HG03175 (cell line): Measurements from ENCODE around the gene GABRR2.
"Not testable (repeated sequence)": the region's sequence is repeated elsewhere in the genome, so short reads cannot be mapped to it uniquely, and the experiment has no call there.

Experiments
- ATAC-seq: cut with Tn5 transposase; IDR thresholded peaks from one replicate; pipeline ENCODE4 v1.9.1; 2021; ENCODE audit warnings: mild to moderate bottlenecking, moderate library complexity; ENCODE audit not compliant: unreplicated experiment

GABRR2 gene

DNA sequence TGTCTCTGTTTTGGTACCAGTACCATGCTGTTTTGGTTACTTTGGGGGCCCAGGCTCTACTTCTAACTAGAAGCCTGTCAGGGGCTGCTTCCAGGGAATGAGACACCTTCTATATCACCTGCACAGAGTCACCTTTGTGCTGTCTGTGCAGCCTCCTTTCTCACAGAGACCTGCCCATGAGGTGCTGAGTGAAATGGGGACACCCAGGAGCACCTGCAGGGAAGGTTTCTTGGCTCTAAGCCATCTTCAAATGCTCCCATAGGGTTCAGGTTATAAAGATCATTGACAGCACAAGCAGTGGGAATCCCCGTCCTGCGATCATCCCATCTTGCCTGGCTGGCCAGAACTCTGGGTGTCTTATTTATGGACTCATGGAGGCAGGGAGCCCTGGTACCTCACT, 19.1 kb downstream of the GABRR2 start:
- no peak for ATAC-seq

DNA sequence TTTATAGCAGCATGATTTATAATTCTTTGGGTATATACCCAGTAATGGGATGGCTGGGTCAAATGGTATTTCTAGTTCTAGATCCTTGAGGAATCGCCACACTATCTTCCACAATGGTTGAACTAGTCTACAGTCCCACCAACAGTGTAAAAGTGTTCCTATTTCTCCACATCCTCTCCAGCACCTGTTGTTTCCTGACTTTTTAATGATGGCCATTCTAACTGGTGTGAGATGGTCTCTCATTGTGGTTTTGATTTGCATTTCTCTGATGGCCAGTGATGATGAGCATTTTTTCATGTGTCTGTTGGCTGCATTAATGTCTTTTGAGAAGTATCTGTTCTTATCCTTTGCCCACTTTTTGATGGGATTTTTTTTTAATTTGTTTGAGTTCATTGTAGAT, 20.0 kb downstream of the GABRR2 start:
- ATAC-seq = not testable (repeated sequence)

- no peak for ATAC-seq
Observed at GRCh38 chr6:89291256-89291819, 23.8 kb downstream of the GABRR2 start.

- ATAC-seq = no peak
Observed at GRCh38 chr6:89290401-89291155, 24.5 kb downstream of the GABRR2 start.

GRCh38 chr6:89289710-89290109, 25.4 kb downstream of the GABRR2 start:
- ATAC-seq = no peak

GRCh38 chr6:89287351-89288028, 27.6 kb downstream of the GABRR2 start:
- ATAC-seq = no peak

GRCh38 chr6:89286516-89286915, 28.6 kb downstream of the GABRR2 start:
- ATAC-seq = no peak

GRCh38 chr6:89284963-89285735, 29.9 kb downstream of the GABRR2 start:
- ATAC-seq = no peak

GRCh38 chr6:89284081-89284480, 31.0 kb downstream of the GABRR2 start:
- ATAC-seq = no peak

GRCh38 chr6:89282749-89283148, 32.4 kb downstream of the GABRR2 start:
- no peak for ATAC-seq

DNA sequence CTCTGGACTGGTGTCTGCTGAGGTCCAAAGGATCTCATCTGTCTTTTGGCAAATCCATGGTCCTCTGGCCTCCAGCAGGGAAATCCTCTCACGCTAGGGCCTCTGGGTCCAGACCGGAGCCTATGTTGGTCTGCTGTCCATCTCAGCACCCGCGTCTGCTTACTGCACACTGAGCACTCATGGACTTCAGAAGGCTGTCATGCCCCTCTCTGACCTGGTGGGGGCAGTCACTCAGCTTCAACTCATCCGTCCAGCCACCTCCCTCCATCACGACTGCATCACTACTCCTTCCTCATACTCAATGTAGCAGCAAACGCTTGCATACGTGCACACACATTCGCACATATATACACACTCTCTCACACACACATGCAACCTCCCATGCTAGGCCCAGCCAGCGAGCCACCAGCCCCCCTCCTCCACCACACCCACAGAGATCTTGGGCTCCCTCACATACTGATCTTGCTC, 33.3 kb downstream of the GABRR2 start:
- ATAC-seq = peak; percentile 98

GRCh38 chr6:89278956-89279355, 36.1 kb downstream of the GABRR2 start:
- ATAC-seq = no peak

DNA sequence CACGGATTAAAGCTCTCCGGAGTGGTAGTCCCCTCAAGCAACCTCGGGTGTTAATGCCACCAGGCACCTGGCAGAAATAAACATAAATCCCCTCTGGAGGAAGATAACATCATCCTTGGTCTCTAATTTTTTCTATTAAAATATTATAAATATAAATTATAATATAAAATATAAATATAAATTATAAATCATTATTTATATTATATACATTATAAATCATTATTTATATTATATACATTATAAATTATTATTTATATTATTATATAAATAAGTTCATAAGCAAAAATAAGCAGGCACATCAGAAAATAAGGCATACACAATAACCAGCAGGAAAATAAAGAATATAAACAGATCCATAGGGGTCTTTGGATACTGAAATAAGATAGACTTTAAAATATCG, 39.2 kb downstream of the GABRR2 start:
- ATAC-seq = no peak

- no peak for ATAC-seq
Observed at GRCh38 chr6:89273816-89274215, 41.3 kb downstream of the GABRR2 start.

- no peak for ATAC-seq
Observed at GRCh38 chr6:89272596-89272995, 42.5 kb downstream of the GABRR2 start.

- ATAC-seq = no peak
Observed at GRCh38 chr6:89270951-89271721, 44.0 kb downstream of the GABRR2 start.

GRCh38 chr6:89269981-89270380, 45.1 kb downstream of the GABRR2 start:
- no peak for ATAC-seq

- no peak for ATAC-seq
Observed at GRCh38 chr6:89269252-89269651, 45.8 kb downstream of the GABRR2 start.

GRCh38 chr6:89268776-89269175, 46.3 kb downstream of the GABRR2 start:
- no peak for ATAC-seq

DNA sequence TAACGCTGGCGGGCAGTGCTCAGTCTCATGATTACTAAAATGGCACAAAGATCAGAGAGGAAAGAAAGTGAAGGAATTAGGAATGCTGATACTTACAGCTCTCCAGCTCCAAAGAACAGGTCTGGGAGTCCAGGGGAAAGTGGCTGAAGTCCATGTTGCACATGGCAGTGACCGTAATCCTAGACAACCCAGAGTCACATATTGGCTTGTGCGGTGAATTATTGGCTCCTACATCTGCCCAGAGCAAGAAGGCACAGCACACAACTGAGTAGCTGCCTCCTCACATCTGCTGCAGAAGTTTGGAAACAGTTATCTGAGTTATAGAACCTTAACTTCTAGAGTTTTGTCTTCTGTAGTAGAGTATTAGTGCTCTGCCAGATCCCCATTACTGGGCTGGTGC, 47.2 kb downstream of the GABRR2 start:
- ATAC-seq = no peak

- ATAC-seq = no peak
Observed at GRCh38 chr6:89264296-89264695, 50.8 kb downstream of the GABRR2 start.
